NCI-H1417 treated with DMSO at 0.1 percent for 48 hours (cell line): ENCODE data around the gene MT3.
"Not testable (repeated sequence)": the region's sequence is repeated elsewhere in the genome, so short reads cannot be mapped to it uniquely, and the experiment has no call there.

Experiments used
- DNase-seq: peaks from one replicate; lab custom pipeline; 2025; lab: John Stamatoyannopoulos, UW

The MT3 gene

GRCh38 chr16:56610017-56610608 is 20.8 kb downstream of the MT3 start:
- DNase-seq = no peak

- DNase-seq = no peak
Measured at GRCh38 chr16:56610609-56611111, 21.3 kb downstream of the MT3 start.

GRCh38 chr16:56611281-56611833 is 22.0 kb downstream of the MT3 start:
- no peak for DNase-seq

GRCh38 chr16:56613706-56614105 is 24.4 kb downstream of the MT3 start:
- DNase-seq = no peak

GRCh38 chr16:56614549-56614991 is 25.2 kb downstream of the MT3 start:
- no peak for DNase-seq

GRCh38 chr16:56615353-56615752 is 26.0 kb downstream of the MT3 start:
- DNase-seq = no peak

GRCh38 chr16:56616608-56617211 is 27.4 kb downstream of the MT3 start:
- no peak for DNase-seq

GRCh38 chr16:56617212-56618085 is 28.1 kb downstream of the MT3 start:
- no peak for DNase-seq

GRCh38 chr16:56618138-56618537 is 28.8 kb downstream of the MT3 start:
- DNase-seq = no peak

- no peak for DNase-seq
Measured at GRCh38 chr16:56620339-56620897, 31.1 kb downstream of the MT3 start.

GRCh38 chr16:56621665-56622445 is 32.5 kb downstream of the MT3 start:
- DNase-seq = not testable (repeated sequence)

GRCh38 chr16:56623184-56623583 is 33.9 kb downstream of the MT3 start:
- not testable (repeated sequence) for DNase-seq

- DNase-seq = no peak
Measured at GRCh38 chr16:56623637-56624036, 34.3 kb downstream of the MT3 start.

GRCh38 chr16:56625140-56625942 is 36.0 kb downstream of the MT3 start, which contains the start of gene MT1E:
Gene MT1E, plus strand, starts transcription at chr16:56625781. Its CDS starts 71 bp downstream, at chr16:56625852.
- no peak for DNase-seq

GRCh38 chr16:56625943-56626654 is 36.8 kb downstream of the MT3 start:
- DNase-seq = no peak

- DNase-seq = no peak
Measured at GRCh38 chr16:56626685-56627084, 37.4 kb downstream of the MT3 start.

- no peak for DNase-seq
Measured at GRCh38 chr16:56628486-56629350, 39.4 kb downstream of the MT3 start.

GRCh38 chr16:56629531-56629930 is 40.2 kb downstream of the MT3 start:
- no peak for DNase-seq

GRCh38 chr16:56630134-56630533 is 40.8 kb downstream of the MT3 start:
- DNase-seq = no peak
